Body of pancreas (tissue), 4 donors: ENCODE results near the gene PCCA.

ENCODE experiments used
- POLR2A ChIP-seq, 3 donors: fragments of 450-650 bp; IDR thresholded peaks; one replicate each; pipeline ENCODE4 v1.6.1; 2016; ENCODE audit warnings: antibody characterized with exemption in 3 of 3, mild to moderate bottlenecking in 2 of 3
- TF ChIP-seq, protein P1 (sequence below), 7 experiments: fragments of 450-650 bp in 4 of 7; fragments of 200-600 bp in 3 of 7; sonication (generic) in 3 of 7; IDR thresholded peaks; one replicate each; pipeline ENCODE4 v1.5.1; 2016 to 2019; ENCODE audit warnings: antibody characterized with exemption in 7 of 7

DNA sequence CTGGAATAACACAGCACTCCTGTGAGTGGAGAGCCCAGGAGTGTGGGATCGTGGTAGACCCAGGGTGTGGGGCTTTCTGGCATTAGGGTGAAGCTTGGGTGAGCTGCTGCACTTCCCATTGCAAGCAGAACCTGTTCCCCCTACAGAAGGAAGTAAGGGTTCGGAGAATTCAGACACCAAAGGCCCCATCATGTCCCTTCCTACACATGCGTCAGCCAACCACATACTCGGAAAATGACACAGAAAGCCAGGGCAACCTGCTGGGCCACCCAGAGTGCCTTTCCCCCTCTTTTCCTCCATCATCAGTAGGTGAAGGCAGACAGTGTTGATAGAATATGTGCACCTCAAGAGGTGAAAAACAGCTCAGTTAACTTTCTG lies 456.8 kb downstream of the PCCA start:
- TF ChIP-seq, protein P1, sequence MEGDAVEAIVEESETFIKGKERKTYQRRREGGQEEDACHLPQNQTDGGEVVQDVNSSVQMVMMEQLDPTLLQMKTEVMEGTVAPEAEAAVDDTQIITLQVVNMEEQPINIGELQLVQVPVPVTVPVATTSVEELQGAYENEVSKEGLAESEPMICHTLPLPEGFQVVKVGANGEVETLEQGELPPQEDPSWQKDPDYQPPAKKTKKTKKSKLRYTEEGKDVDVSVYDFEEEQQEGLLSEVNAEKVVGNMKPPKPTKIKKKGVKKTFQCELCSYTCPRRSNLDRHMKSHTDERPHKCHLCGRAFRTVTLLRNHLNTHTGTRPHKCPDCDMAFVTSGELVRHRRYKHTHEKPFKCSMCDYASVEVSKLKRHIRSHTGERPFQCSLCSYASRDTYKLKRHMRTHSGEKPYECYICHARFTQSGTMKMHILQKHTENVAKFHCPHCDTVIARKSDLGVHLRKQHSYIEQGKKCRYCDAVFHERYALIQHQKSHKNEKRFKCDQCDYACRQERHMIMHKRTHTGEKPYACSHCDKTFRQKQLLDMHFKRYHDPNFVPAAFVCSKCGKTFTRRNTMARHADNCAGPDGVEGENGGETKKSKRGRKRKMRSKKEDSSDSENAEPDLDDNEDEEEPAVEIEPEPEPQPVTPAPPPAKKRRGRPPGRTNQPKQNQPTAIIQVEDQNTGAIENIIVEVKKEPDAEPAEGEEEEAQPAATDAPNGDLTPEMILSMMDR (IDR thresholded peaks at IDR 0.05): no peak
- TF ChIP-seq POLR2A (IDR thresholded peaks at IDR 0.05): no peak
